Neural cell (in vitro differentiated cells): ENCODE results near the gene DPEP2NB.
"Not testable (repeated sequence)": the region's sequence is repeated elsewhere in the genome, so short reads cannot be mapped to it uniquely, and the experiment has no call there.

Source experiments
- EP300 ChIP-seq: fragments of 450-650 bp; conservative IDR thresholded peaks from 2 replicates; pipeline ENCODE4 v1.6.1; 2014; ENCODE audit warnings: antibody characterized with exemption, mild to moderate bottlenecking, moderate library complexity; ENCODE audit not compliant: poor library complexity, severe bottlenecking
- EZH2 ChIP-seq: fragments of 200-600, 300-800 bp; shearing (Covaris generic), sonication (generic); IDR thresholded peaks from 2 replicates; pipeline ENCODE4 v1.6.1; 2014; ENCODE audit warnings: antibody characterized with exemption, low read length, borderline replicate concordance, mild to moderate bottlenecking; ENCODE audit not compliant: insufficient read depth, poor library complexity, severe bottlenecking
- POLR2AphosphoS5 ChIP-seq: IDR thresholded peaks from 2 replicates; pipeline ENCODE4 v1.6.1; 2012
- TF ChIP-seq, protein P1 (sequence below): fragments of 450-650 bp; IDR thresholded peaks from 2 replicates; pipeline ENCODE4 v1.5.1; 2014; ENCODE audit warnings: antibody characterized with exemption, mild to moderate bottlenecking, moderate library complexity; ENCODE audit not compliant: poor library complexity, severe bottlenecking
- TF ChIP-seq, protein P2 (sequence below): IDR thresholded peaks from 2 replicates; pipeline ENCODE4 v1.6.1; 2012; ENCODE audit warnings: borderline replicate concordance

DNA sequence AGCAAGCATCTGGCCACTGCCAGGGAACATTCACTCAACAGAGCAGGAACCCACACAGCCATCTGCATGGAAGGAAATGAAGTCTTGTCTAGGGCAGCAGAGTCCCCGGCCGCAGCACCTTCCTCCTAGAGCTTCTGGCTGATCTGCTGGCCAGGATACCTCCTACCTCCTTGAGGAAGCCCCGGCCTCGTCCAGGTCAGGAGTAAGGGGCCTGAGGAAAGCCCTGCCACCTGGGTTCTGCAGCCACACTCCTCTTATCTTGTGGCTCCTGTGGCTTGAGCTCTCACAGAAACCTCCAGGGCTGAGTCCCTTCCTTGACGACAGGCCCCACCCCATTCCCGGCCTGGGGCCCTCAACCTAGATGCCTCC, 21.7 kb downstream of the DPEP2NB start:
- TF ChIP-seq, protein P1, sequence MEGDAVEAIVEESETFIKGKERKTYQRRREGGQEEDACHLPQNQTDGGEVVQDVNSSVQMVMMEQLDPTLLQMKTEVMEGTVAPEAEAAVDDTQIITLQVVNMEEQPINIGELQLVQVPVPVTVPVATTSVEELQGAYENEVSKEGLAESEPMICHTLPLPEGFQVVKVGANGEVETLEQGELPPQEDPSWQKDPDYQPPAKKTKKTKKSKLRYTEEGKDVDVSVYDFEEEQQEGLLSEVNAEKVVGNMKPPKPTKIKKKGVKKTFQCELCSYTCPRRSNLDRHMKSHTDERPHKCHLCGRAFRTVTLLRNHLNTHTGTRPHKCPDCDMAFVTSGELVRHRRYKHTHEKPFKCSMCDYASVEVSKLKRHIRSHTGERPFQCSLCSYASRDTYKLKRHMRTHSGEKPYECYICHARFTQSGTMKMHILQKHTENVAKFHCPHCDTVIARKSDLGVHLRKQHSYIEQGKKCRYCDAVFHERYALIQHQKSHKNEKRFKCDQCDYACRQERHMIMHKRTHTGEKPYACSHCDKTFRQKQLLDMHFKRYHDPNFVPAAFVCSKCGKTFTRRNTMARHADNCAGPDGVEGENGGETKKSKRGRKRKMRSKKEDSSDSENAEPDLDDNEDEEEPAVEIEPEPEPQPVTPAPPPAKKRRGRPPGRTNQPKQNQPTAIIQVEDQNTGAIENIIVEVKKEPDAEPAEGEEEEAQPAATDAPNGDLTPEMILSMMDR = not testable (repeated sequence)
- TF ChIP-seq EZH2, EP300, POLR2AphosphoS5: not testable (repeated sequence)
- TF ChIP-seq, protein P2, sequence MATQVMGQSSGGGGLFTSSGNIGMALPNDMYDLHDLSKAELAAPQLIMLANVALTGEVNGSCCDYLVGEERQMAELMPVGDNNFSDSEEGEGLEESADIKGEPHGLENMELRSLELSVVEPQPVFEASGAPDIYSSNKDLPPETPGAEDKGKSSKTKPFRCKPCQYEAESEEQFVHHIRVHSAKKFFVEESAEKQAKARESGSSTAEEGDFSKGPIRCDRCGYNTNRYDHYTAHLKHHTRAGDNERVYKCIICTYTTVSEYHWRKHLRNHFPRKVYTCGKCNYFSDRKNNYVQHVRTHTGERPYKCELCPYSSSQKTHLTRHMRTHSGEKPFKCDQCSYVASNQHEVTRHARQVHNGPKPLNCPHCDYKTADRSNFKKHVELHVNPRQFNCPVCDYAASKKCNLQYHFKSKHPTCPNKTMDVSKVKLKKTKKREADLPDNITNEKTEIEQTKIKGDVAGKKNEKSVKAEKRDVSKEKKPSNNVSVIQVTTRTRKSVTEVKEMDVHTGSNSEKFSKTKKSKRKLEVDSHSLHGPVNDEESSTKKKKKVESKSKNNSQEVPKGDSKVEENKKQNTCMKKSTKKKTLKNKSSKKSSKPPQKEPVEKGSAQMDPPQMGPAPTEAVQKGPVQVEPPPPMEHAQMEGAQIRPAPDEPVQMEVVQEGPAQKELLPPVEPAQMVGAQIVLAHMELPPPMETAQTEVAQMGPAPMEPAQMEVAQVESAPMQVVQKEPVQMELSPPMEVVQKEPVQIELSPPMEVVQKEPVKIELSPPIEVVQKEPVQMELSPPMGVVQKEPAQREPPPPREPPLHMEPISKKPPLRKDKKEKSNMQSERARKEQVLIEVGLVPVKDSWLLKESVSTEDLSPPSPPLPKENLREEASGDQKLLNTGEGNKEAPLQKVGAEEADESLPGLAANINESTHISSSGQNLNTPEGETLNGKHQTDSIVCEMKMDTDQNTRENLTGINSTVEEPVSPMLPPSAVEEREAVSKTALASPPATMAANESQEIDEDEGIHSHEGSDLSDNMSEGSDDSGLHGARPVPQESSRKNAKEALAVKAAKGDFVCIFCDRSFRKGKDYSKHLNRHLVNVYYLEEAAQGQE = not testable (repeated sequence)
